ENCODE data around the gene DIP2C.

- TF ChIP-seq, protein P1, sequence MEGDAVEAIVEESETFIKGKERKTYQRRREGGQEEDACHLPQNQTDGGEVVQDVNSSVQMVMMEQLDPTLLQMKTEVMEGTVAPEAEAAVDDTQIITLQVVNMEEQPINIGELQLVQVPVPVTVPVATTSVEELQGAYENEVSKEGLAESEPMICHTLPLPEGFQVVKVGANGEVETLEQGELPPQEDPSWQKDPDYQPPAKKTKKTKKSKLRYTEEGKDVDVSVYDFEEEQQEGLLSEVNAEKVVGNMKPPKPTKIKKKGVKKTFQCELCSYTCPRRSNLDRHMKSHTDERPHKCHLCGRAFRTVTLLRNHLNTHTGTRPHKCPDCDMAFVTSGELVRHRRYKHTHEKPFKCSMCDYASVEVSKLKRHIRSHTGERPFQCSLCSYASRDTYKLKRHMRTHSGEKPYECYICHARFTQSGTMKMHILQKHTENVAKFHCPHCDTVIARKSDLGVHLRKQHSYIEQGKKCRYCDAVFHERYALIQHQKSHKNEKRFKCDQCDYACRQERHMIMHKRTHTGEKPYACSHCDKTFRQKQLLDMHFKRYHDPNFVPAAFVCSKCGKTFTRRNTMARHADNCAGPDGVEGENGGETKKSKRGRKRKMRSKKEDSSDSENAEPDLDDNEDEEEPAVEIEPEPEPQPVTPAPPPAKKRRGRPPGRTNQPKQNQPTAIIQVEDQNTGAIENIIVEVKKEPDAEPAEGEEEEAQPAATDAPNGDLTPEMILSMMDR (IDR thresholded peaks at IDR 0.05): no peak
- TF ChIP-seq POLR2A (IDR thresholded peaks at IDR 0.05): no peak
Observed at GRCh38 chr10:363152-363551, 326.3 kb downstream of the DIP2C start.

All from testis (tissue), 2 donors.